NCI-H748 (cell line): ENCODE results near the gene CPEB4.

Experiments
- DNase-seq: peaks from one replicate; lab custom pipeline; 2025; ENCODE audit not compliant: unreplicated experiment; lab: John Stamatoyannopoulos, UW

The CPEB4 gene

DNA sequence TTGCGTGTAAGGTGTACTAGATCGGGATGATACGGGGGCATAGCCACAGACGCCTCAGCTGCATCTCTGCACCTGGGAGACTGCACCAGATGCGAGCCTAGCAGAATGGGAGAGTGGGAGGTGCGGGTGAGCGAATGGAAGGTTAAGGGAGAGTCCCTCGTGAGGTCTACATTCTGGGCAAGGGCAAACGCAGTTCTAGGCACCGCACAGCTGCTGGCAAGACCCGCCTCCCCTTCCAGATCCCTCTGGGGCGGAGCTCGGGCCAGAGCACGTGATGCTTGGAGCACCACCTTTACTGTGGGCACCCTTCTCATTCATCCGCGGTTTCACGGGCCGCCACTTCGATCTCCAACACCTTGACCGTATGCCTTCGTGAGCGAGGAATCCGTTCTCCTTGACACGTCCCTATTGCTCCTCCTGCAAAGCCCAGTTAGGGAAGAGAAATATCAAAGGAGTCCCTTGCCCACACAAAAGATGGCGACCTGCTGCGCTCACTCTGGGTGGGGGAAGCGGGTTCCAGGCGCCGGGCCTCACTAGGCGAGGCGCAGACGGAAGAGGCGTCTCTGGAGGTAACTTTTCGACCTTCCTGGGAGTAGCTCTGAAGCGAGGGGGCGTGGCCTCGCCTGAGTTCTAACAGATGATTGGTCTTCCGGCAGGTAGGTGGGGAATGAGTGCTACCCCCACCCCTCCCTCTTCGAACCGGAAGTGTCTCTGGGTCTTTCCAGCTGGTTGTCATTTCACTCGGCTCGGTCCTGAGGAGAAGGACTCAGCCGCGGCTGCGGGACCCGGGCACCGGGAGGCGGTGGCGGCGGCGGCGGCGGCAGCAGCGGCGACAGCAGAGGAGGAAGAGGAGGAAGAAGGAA lies at the start of gene CPEB4:
Gene CPEB4, plus strand, starts transcription at position 740 of the 863 bp plus-strand sequence. CDS start 1,385 bp downstream, outside the sequence.
- DNase-seq = peak; percentile 99

DNA sequence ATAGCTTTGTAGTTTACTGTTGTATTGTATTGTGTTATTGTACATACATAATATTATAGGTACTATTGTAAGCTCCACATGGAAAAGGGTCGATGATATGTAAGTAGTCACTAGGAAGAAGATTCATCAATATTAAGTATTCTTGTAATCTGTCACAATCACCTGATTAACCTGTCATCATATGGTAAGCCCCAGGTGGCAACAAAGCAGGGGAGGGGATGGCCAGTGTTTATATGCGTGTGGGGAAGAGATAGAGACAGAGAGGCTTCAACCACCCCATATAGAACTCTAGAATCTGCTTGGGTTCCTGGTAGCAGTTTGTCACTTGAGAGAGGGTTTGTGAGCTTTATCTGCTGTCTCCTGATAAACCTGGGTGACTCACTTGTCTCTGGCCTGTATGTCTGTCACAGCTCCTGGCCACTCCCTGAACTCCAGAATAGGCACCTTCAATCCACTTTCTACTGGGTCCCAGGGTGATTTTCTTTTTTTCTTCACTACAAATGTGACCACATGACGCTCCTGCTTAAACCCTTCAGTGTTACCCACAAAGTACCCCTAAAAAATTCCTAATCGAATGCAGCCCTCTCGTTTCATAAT lies 48.9 kb upstream of the CPEB4 start:
- DNase-seq = no peak

DNA sequence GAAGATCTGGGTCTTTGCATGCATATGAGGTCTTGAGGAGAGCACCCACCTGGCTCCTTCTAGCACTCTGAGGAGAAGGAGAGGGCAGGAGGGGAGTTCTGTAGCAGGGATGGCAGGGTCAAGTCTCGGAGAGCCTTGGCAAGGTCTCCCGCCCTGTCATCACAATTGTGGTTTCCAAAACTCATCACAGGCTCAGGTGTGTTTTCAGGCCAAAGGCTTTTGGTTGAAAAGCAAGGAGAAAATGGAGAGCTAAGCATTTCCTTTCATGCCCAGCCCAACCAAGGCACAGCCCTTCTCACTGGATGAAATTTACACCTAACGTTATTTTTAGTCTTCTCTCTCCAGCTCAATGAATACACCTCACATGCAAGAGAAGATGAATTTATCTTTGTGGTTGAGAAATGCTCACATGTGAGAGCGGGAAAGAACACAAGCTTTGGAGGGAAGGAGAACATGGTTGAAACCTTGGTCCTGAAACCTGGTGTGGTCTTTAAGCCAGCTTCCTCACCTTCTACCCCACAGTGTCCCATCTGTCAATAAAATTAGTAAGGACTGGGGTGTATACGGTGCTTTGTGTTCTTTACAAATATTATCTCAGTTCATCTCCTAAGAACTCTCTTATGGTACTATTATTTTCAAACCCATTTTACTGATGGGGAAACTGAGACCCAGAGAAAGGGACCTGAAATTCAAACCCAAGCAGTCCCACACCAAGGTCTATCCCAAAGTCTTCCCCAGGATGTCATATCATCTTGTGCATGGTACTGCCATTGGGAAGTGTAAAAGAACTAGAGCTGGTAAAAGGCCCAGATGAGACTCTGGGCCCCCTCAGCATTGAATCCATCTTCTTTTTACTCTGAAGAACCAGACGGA lies 47.8 kb upstream of the CPEB4 start:
- no peak for DNase-seq

DNA sequence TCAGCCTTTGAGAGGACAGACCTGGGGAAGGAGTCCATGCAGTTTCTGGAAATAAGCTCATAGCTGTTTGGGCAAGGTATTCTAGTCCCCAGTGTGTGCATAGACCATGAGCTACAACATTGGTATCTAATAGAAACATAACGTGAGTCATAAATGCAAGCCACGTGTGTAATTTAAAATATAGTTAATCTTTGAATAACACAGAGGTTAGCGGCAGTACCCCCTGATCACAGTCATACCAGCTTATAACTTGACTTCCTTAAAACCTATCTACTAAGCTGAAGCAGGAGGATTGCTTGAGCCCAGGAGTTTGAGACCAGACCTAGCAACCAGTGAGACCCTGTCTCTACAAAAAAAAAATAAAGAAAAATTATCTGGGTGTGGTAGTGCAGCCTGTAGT lies 46.4 kb upstream of the CPEB4 start:
- DNase-seq = no peak

DNA sequence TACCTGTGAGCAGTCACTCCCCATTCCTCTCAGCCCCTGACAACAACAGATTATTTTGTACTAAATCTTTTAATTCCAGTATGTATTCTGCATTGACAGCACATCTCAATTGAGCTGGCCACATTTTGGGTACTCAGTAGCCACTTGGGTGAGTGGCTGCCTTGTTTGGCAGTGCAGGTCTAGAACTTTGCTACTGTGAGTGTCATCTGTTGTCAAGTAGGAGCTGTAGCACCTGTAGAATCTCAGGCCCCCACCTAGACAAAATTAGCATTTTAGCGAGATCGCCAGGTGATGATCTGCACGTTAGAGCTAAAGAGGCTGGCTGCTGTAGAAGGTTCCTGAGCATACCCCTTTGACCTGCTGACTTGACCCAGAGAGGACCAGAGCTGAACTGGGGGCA lies 44.4 kb upstream of the CPEB4 start:
- no peak for DNase-seq

DNA sequence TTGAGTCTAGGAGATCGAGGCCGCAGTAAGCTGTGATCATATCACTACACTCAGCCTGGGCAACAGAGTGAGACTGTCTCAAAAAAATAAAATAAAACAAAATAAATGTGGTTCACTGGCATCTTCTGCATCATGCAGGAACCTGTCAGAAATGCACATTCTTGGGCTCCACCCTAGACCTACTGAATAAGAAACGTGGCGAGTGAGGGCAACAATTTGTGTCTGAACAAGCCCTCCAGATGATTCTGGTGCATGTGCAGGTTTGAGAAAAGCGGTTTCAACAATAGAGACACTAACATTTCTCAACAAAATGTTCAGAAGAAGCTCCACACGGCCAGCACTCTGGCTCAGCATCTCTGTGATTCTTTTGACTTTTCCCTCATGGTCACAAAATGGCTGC lies 42.8 kb upstream of the CPEB4 start:
- no peak for DNase-seq

DNA sequence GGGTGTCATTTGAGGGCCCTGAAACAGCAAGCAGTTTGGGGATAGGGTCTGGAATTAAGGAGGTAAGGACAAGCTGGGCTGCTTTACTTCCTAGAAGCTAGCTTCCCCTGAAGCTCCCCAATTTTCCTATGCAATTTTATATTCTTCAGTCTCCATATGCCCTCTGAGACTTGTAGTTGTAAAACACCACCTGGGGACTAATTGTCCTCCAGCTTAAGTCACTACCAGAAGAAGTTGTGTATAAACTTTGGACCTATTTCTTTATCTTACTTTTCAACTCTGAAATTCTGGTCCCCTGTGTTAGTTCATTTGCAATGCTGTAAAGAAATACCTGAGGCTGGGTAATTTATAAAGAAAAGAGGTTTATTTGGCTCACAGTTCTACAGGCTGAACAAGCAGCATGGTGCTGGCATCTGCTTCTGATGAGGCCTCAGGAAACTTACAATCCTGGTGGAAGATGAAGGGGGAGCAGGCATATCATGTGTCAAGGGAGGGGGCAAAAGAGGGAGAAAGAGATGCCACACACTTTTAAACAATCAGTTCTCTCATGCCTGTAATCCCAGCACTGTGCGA lies 41.1 kb upstream of the CPEB4 start:
- DNase-seq = no peak

DNA sequence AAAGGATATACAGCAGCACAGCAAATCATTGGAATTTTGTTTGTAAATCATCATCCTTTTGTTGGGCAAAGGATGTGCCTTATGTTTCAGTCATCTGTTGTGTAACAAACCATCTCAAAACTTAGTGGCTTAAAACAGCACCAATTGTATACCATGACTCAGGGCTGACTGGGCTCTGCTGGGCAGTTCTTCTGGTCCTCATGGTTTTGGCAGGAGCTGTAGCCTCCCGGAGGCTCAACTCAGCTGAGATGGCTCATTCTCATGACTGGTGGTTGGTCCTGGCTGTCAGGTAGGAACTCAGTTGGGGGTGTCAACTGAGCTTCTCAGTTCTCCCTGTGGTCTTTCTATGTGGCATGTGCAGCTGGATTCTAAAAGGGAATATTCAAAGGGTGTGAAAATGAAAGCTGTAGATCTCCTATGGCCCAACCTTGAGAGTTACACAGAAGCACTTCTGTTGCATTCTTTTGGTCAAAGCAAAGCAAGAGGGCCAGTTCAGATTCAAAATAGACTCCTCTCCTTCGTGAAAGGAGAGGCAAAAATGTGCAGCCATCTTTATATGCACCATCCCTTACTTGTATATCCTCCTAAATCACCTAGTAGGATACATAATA lies 39.1 kb upstream of the CPEB4 start:
- DNase-seq = no peak

DNA sequence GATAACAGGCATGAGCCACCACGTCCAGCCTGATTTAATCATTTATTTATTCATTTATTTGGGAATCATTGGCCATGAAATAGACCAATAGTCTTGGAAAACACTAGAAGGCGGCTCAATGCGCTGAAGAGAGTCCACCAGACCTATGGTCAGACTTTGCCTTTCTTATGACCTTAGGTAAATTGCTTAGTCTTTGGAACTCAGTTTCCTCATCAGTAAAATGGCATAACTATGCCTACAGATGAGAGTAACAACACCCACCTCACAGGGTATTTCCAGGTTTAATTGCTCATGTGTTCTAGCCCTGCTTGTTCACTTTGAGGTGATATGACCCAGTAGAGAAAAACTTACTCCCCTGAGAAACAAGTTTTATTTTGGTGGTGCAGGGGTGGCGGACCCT lies 38.2 kb upstream of the CPEB4 start:
- no peak for DNase-seq

DNA sequence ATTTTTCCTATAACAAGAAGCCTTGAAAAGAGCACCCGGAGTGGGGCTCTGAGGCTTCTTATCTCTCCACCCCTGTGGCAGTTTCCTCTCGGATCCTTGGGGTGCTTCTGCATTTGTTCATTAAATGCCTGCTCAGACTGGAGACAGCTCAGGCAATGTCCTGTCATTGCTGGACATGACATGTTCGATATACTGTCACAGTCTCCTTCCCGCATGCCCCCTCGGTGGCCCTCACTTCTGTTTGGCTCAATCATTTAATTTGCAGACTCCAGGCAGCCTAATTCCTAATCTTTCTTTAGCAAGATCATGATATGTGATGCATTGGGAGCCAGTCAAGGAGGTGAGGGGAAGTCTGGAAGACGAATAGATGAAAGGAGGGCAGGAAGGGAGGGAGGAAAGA lies 37.5 kb upstream of the CPEB4 start:
- DNase-seq = no peak

DNA sequence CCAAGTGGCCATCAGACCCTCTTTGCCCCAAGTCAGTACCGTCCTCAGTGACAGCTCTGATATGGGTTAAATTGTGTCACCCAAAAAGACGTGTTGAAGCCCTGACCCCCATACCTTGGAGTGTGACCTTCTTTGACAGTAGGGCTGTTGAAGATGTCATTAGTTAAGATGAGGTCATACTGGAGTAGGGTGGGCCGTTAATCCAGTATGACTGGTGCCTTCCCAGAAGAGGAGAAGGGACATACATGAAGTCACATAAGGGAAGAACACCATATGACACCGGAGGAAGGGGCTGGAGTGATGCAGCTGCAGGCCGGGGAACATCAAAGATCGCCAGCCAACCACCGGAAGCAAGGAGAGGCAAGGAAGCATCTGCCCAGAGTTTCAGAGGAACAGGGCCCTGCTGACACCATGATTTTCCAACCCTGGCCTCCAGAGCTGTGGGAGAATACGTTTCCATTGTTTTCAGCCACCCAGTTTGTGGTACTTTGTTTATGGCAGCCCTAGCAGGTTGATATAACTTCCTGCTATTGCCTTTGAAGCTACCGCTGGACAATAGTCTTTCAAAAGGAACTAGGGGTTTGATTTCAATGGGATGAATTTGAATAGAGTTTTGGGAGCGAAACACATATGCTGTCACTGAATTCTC lies 36.4 kb upstream of the CPEB4 start:
- no peak for DNase-seq

DNA sequence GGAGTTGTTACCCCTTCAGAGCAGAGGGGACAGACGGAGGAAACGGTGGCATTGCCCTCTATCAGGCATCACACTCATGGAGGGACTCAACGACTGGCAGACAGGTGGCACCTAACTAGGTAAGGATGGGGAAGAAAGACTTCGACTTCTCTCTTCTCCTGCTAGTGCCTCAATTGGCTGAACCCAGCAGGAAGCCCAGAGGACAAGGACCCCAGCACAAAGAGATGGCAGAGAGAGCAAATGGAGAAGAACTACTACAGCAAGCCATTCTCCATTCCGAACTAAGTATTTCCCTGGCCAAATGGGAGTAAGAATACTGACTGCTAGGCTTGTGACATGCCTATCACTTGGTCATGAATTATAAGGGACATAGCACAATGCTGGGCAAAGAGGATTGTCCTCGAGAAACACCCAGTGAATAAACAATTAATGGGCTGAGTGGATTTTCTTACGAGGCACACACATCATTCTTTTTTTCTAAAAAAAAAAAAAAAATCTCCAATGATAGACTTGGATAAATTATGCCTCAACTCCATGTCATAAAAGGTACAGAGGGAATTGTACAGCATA lies 35.3 kb upstream of the CPEB4 start:
- DNase-seq = no peak

DNA sequence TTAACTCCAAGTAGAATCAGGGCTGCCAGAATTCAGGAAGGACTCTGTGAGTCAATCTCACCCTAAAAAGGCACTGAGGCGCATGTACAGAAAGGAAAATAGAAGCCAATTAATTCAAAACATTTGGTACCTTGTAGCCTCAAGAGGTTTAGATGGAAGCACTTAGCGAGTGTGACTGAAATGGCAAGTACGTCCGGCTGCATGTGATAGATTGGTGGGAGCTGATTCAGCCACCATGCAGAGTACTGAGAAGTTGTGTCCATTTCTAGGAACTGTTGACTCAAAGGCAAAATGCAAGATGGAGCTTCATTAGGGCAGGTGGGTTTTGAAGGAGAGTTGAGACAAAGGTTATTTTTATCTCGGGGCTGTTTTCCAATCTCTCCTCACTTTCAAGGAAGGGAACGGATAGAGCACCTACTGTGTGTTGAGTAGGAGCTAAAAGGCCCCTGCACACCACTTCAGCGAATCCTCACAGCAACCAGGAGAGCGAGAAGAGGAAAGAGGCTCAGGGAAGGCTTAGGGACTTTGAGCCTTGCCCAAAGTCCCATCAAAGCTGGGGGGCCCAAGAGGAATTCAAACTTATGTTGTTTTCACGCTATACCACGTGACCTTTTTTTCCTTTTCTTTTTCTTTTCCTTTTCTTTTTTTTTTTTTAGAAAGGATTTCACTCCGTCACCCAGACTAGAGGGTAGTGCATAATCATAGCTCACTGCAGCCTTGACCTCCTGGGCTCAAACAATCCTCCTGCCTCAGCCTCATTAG lies 34.6 kb upstream of the CPEB4 start:
- no peak for DNase-seq

DNA sequence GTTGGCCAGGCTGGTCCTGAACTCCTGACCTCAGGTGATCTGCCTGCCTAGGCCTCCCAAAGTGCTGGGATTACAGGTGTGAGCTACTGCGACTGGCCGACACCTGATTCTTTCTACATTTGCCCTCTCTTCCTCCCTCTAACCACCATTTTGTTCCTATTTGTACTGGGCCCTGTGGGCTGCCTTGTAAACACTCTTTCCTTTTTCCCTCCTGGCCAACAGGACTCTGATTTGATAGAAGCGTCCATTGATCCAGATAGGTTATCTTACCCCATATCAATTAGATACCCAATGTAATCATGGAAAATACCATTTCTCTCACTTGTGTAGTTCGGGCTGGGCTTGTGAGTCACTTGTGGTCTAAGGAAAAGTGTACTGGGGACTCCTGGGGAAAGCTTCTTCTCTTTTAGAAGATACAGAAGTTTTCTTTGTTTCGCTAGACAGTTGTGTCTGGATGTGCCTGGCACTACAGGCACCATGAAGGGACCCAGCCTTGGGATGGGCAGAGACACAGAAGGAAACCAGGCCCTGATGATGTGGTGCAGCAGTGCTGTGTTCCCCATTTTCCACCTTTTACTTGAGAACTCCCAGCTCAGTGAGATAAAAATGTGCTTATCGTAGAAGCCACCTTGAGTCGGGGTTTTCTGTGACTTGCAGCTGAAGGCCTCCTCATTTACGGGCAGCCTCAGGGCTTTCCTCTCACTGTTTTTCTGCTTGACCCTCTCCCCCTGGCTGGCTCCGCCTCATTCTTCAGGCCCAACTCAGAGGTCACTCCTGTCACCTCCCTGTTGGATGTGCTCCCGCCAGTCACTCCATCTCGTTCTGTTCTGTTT lies 32.8 kb upstream of the CPEB4 start:
- DNase-seq = no peak

DNA sequence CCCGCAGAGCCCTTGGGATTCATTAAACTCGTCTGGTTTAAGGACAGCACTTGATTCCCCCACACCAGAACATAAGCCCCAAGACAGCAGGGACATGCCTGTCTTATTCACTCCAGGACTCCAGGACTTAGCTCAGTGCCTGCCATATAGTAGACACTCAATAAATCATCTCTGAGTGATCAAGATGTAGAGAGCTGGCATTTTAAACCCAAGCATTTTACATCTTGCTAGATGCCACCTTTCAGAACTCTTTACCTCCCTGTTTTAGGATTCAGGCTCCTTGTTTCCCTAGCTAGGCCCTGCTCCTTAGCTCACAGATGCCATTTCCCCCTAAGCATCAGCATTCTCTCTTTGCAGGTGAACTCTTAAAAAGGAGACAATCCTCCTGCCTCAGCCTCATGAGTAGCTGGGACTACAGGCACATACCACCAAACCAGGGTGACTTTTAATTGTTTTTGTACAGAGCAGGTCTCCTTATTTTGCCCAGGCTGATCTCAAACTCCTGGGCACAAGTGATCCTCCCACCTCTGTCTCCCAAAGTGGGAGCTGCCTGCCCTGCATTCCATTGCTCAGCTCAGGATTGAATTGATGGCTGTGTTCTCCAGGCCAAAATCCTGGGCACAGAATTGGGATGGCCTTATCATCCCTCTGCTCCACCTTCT lies 32.0 kb upstream of the CPEB4 start:
- DNase-seq = no peak

DNA sequence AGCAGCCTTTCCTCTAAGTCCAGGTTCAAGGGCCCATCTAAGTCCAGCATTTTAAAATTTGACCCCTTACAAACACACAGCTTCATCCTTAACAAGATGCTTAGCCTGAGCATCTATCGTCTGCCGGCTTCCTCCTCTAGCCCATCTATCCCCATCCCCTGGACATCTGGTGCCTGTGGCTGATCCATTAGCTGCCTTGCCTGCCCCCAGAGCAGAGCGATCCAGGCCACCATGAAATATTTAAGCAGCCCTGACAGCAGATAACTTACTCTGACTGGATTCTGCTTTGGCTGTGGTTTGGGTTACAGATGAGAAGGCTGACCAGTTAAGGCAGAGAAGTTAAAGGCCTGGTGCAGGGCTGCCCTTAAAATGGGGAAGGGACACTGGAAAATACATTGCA lies 30.9 kb upstream of the CPEB4 start:
- no peak for DNase-seq

DNA sequence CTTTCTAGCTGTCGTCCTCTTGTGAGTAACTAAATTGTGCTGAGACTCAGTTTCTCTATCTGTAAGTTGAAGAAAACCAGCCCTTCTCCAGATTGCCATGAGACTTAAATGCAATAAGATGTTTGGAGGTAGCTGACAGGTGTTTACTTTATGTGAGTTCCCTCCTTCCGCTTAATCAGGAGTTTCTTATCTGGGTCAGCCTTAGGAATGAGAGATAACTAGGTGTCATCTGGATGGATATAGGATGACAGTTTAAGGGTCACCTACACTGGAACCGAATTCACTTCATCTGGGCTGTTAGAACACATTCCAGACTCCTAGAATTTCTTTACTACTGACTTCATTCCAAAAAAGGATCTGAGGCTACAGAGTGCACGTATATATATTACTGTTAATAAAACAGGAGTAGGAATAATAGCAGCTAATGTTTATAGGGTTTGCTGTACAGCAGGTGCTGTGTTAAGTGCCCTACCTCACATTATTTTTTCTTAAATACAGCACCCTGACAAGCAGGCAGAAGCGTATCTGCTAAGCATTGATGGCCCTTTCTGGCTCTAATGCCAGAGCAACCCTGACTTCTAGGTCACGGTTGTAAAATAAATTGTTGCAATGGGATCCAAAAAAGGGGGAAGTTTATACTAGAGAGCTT lies 30.0 kb upstream of the CPEB4 start:
- no peak for DNase-seq
